ENCODE data around the gene PLN.

PLN gene

GRCh38 chr6:118542184-118542952 is 5.7 kb upstream of the PLN start:
- no peak overlapping the region for H3K9ac ChIP-seq (ENCODE audit: low read length)
- H3K4me3 ChIP-seq (ENCODE audit: low read length): no peak overlapping the region
- no peaks in the 10 kb centered on the region for H3K36me3 ChIP-seq (ENCODE audit: control insufficient read depth, insufficient read depth, low read length, severe bottlenecking)
- H3K4me1 ChIP-seq (ENCODE audit: control insufficient read depth, insufficient read depth, low read length): peaks cover 14% of the 10 kb centered on the region
- no peaks in the 10 kb centered on the region for H3K9me3 ChIP-seq (ENCODE audit: control insufficient read depth, low read length)
- DNase-seq (ENCODE audit: low read depth): peak; percentile 32
- no peaks in the 10 kb centered on the region for H3K27me3 ChIP-seq (replicated peaks; ENCODE audit: control insufficient read depth, insufficient read depth, low read length)

DNA sequence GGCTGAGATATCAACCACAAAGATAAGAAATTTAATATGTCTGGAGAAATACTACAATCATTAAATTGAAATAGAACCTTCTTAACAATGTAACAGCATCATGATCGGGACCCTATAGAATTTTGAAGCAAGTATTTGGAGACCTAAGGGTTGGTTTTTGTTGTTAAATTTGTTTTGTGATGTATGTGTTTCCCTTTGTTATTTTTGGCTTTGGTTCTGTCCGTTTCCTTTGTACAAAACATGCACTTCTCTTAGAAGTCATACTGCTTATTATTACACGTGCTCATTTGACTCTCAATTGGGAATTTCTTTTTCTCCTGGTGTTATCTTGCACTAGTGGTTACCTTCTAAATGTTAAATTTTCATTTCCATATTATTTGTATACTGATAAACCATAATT is 4.0 kb upstream of the PLN start:
- DNase-seq (ENCODE audit: low read depth): no peak
- H3K4me3 ChIP-seq (ENCODE audit: low read length): no peak overlapping the region
- no peak overlapping the region for H3K9ac ChIP-seq (ENCODE audit: low read length)
- no peaks in the 10 kb centered on the region for H3K27me3 ChIP-seq (replicated peaks; ENCODE audit: control insufficient read depth, insufficient read depth, low read length)
- H3K4me1 ChIP-seq (ENCODE audit: control insufficient read depth, insufficient read depth, low read length): peaks cover 9% of the 10 kb centered on the region
- no peaks in the 10 kb centered on the region for H3K9me3 ChIP-seq (ENCODE audit: control insufficient read depth, low read length)
- H3K36me3 ChIP-seq (ENCODE audit: control insufficient read depth, insufficient read depth, low read length, severe bottlenecking): no peaks in the 10 kb centered on the region

- no peak overlapping the region for H3K4me3 ChIP-seq (ENCODE audit: low read length)
- no peaks in the 10 kb centered on the region for H3K36me3 ChIP-seq (ENCODE audit: control insufficient read depth, insufficient read depth, low read length, severe bottlenecking)
- no peak overlapping the region for H3K9ac ChIP-seq (ENCODE audit: low read length)
These were observed 1.8 kb upstream of the PLN start for GRCh38 chr6:118546164-118546879.

GRCh38 chr6:118546880-118547218 is 1.2 kb upstream of the PLN start:
- Histone ChIP-seq H3K9ac (ENCODE audit: low read length) (no peak overlapping the region), H3K4me3 (ENCODE audit: low read length) (no peak overlapping the region), H3K9me3 (ENCODE audit: control insufficient read depth, low read length) (no peaks in the 10 kb centered on the region), H3K27me3 (replicated peaks; ENCODE audit: control insufficient read depth, insufficient read depth, low read length) (no peaks in the 10 kb centered on the region), H3K36me3 (ENCODE audit: control insufficient read depth, insufficient read depth, low read length, severe bottlenecking) (no peaks in the 10 kb centered on the region), H3K4me1 (ENCODE audit: control insufficient read depth, insufficient read depth, low read length) (peaks cover 22% of the 10 kb centered on the region)
- DNase-seq (ENCODE audit: low read depth): no peak

More at GRCh38 chr6:118546164-118546879, 1.8 kb upstream of the PLN start:
- no peak for DNase-seq (ENCODE audit: low read depth)
- H3K9me3 ChIP-seq (ENCODE audit: control insufficient read depth, low read length): no peaks in the 10 kb centered on the region
- H3K4me1 ChIP-seq (ENCODE audit: control insufficient read depth, insufficient read depth, low read length): peaks cover 16% of the 10 kb centered on the region
- no peaks in the 10 kb centered on the region for H3K27me3 ChIP-seq (replicated peaks; ENCODE audit: control insufficient read depth, insufficient read depth, low read length)

GRCh38 chr6:118548613-118549012 is 517 bp downstream of the PLN start:
- H3K4me3 ChIP-seq (ENCODE audit: low read length): no peak overlapping the region
- no peaks in the 10 kb centered on the region for H3K36me3 ChIP-seq (ENCODE audit: control insufficient read depth, insufficient read depth, low read length, severe bottlenecking)

GRCh38 chr6:118551063-118552053 is 3.3 kb downstream of the PLN start:
- peaks cover 25% of the 10 kb centered on the region for H3K4me1 ChIP-seq (ENCODE audit: control insufficient read depth, insufficient read depth, low read length)
- H3K27me3 ChIP-seq (replicated peaks; ENCODE audit: control insufficient read depth, insufficient read depth, low read length): no peaks in the 10 kb centered on the region
- DNase-seq (ENCODE audit: low read depth): peak; percentile 80
- no peaks in the 10 kb centered on the region for H3K9me3 ChIP-seq (ENCODE audit: control insufficient read depth, low read length)
- H3K9ac ChIP-seq (ENCODE audit: low read length): peak overlapping the region; percentile 51
- H3K4me3 ChIP-seq (ENCODE audit: low read length): peak overlapping the region; percentile 4
- H3K36me3 ChIP-seq (ENCODE audit: control insufficient read depth, insufficient read depth, low read length, severe bottlenecking): no peaks in the 10 kb centered on the region

More at GRCh38 chr6:118548613-118549012, 517 bp downstream of the PLN start:
- Histone ChIP-seq H3K9me3 (ENCODE audit: control insufficient read depth, low read length) (no peaks in the 10 kb centered on the region), H3K4me1 (ENCODE audit: control insufficient read depth, insufficient read depth, low read length) (peaks cover 26% of the 10 kb centered on the region), H3K9ac (ENCODE audit: low read length) (no peak overlapping the region), H3K27me3 (replicated peaks; ENCODE audit: control insufficient read depth, insufficient read depth, low read length) (no peaks in the 10 kb centered on the region)
- DNase-seq (ENCODE audit: low read depth): no peak

GRCh38 chr6:118553132-118553531 is 5.0 kb downstream of the PLN start:
- H3K4me3 ChIP-seq (ENCODE audit: low read length): no peak overlapping the region
- H3K9me3 ChIP-seq (ENCODE audit: control insufficient read depth, low read length): no peaks in the 10 kb centered on the region
- H3K27me3 ChIP-seq (replicated peaks; ENCODE audit: control insufficient read depth, insufficient read depth, low read length): no peaks in the 10 kb centered on the region
- no peak overlapping the region for H3K9ac ChIP-seq (ENCODE audit: low read length)
- no peak for DNase-seq (ENCODE audit: low read depth)
- peaks cover 23% of the 10 kb centered on the region for H3K4me1 ChIP-seq (ENCODE audit: control insufficient read depth, insufficient read depth, low read length)
- H3K36me3 ChIP-seq (ENCODE audit: control insufficient read depth, insufficient read depth, low read length, severe bottlenecking): no peaks in the 10 kb centered on the region

GRCh38 chr6:118554698-118555097 is 6.6 kb downstream of the PLN start:
- no peak overlapping the region for H3K9ac ChIP-seq (ENCODE audit: low read length)

DNA sequence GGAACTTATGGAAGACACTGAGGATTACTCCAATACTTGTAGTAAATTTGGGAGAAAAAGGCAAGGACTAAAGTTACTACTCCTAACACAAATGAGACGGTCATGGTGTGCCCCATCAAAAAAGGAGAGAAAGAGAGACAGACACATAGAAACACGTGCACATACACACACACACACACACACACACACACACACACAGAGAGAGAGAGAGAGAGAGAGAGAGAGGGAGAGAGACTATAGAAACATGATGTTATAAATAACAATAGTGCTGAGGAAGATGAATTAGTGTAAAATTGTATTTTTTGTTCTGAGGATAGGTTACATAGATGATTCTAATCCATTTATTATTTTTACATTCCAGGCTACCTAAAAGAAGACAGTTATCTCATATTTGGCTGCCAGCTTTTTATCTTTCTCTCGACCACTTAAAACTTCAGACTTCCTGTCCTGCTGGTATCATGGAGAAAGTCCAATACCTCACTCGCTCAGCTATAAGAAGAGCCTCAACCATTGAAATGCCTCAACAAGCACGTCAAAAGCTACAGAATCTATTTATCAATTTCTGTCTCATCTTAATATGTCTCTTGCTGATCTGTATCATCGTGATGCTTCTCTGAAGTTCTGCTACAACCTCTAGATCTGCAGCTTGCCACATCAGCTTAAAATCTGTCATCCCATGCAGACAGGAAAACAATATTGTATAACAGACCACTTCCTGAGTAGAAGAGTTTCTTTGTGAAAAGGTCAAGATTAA is 10.5 kb downstream of the PLN start:
- Histone ChIP-seq H3K4me1 (ENCODE audit: control insufficient read depth, insufficient read depth, low read length) (peaks cover 8% of the 10 kb centered on the region), H3K9ac (ENCODE audit: low read length) (no peak overlapping the region), H3K9me3 (ENCODE audit: control insufficient read depth, low read length) (no peaks in the 10 kb centered on the region), H3K4me3 (ENCODE audit: low read length) (no peak overlapping the region), H3K27me3 (replicated peaks; ENCODE audit: control insufficient read depth, insufficient read depth, low read length) (no peaks in the 10 kb centered on the region), H3K36me3 (ENCODE audit: control insufficient read depth, insufficient read depth, low read length, severe bottlenecking) (no peaks in the 10 kb centered on the region)
- no peak for DNase-seq (ENCODE audit: low read depth)

More at GRCh38 chr6:118554698-118555097, 6.6 kb downstream of the PLN start:
- no peak for DNase-seq (ENCODE audit: low read depth)
- no peaks in the 10 kb centered on the region for H3K36me3 ChIP-seq (ENCODE audit: control insufficient read depth, insufficient read depth, low read length, severe bottlenecking)
- H3K4me3 ChIP-seq (ENCODE audit: low read length): no peak overlapping the region
- peaks cover 23% of the 10 kb centered on the region for H3K4me1 ChIP-seq (ENCODE audit: control insufficient read depth, insufficient read depth, low read length)
- H3K27me3 ChIP-seq (replicated peaks; ENCODE audit: control insufficient read depth, insufficient read depth, low read length): no peaks in the 10 kb centered on the region
- H3K9me3 ChIP-seq (ENCODE audit: control insufficient read depth, low read length): no peaks in the 10 kb centered on the region

GRCh38 chr6:118559659-118560058 is 11.6 kb downstream of the PLN start:
- H3K9ac ChIP-seq (ENCODE audit: low read length): no peak overlapping the region
- H3K36me3 ChIP-seq (ENCODE audit: control insufficient read depth, insufficient read depth, low read length, severe bottlenecking): no peaks in the 10 kb centered on the region
- H3K27me3 ChIP-seq (replicated peaks; ENCODE audit: control insufficient read depth, insufficient read depth, low read length): no peaks in the 10 kb centered on the region
- no peak for DNase-seq (ENCODE audit: low read depth)
- H3K9me3 ChIP-seq (ENCODE audit: control insufficient read depth, low read length): no peaks in the 10 kb centered on the region
- no peak overlapping the region for H3K4me3 ChIP-seq (ENCODE audit: low read length)
- peaks cover 8% of the 10 kb centered on the region for H3K4me1 ChIP-seq (ENCODE audit: control insufficient read depth, insufficient read depth, low read length)

Measured in adipocyte (in vitro differentiated cells).